ENCODE results near the gene BAIAP3.

- no peak for TF ChIP-seq CTCF (conservative IDR thresholded peaks at IDR 0.05; ENCODE audit: low read depth, low read length)
- TF ChIP-seq POLR2A (IDR thresholded peaks at IDR 0.05; ENCODE audit: low read depth, low read length), result peak; percentile 48; the same call in 1 of the 2 replicates
- TF ChIP-seq MXI1 (IDR thresholded peaks at IDR 0.05; ENCODE audit: borderline replicate concordance, low read depth, low read length), result peak; percentile 76
Measured at GRCh38 chr16:1351582-1352362, 18.3 kb downstream of the BAIAP3 start, which contains the start of the genes GNPTG and TSR3.

Measured in IMR-90 (cell line).